ENCODE data around the gene SLC9A9. TPM values are rescaled to one million over a fixed set of nuclear protein-coding genes. Genes with fewer than 3 reads are reported as not detected.

SLC9A9 gene
- total and polyA plus RNA-seq, 10 of the 15 experiments (the other 5 are each of a cell fraction or from before 2014, with no cell fraction given): 3.5 to 14.2 (median 9.3) TPM

DNA sequence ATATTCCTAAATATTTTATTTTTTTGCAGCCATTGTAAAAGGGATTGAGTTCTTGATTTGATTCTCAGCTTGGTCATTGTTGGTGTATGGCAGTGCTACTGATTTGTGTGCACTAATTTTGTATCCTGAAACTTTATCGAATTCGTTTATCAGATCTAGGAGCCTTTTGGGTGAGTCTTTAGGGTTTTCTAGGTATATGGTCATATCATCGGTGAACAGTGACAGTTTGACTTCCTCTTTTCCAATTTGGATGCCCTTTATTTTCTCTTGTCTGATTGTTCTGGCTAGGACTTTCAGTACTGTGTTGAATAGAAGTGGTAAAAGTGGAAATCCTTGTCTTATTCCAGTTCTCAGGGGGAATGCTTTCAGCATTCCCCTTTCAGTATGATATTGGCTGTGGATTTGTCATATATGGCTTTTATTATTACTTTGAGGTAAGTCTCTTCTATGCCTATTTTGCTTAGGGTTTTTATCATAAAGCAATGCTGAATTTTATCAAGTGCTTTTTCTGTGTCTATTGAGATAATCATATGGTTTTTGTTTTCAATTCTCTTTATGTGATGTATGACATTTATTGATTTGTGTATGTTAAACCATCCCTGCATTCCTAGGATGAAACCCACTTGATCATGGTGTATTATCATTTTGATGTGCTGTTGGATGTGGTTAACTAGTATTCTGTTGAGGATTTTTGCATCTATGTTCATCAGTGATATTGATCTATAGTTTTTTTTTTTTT, 11.4 kb upstream of the SLC9A9 start:
- TF ChIP-seq EGR1 (IDR thresholded peaks at IDR 0.05; ENCODE audit: borderline replicate concordance in 1 of 2, low read depth in 2 of 2, low read length in 2 of 2) (no peak), SPI1 (IDR thresholded peaks at IDR 0.05; ENCODE audit: borderline replicate concordance, insufficient read depth, low read depth, low read length) (peak; percentile 55; the same call in 1 of the 2 replicates)
- Histone ChIP-seq H2AFZ (ENCODE audit: control insufficient read depth, low read depth, low read length) (no peak overlapping the region), H3K9me3 (replicated peaks; ENCODE audit: control insufficient read depth, insufficient read depth, low read length) (no peaks in the 10 kb centered on the region; the same call in 2 of the 3 replicates), H3K4me3 (no peak overlapping the region), H3K4me2 (ENCODE audit: control insufficient read depth, insufficient read depth) (no peak overlapping the region), H3K9ac (ENCODE audit: control insufficient read depth, insufficient read depth, low read length) (no peak overlapping the region), H3K36me3 (ENCODE audit: control insufficient read depth in 2 of 2, insufficient read depth in 2 of 2, low read length in 1 of 2) (no peaks in the 10 kb centered on the region), H3K4me1 (ENCODE audit: control insufficient read depth, insufficient read depth, low read length) (no peaks in the 10 kb centered on the region), H3K79me2 (ENCODE audit: control insufficient read depth, insufficient read depth, low read length) (no peaks in the 10 kb centered on the region), H4K20me1 (ENCODE audit: control insufficient read depth, insufficient read depth) (no peaks in the 10 kb centered on the region), H3K27ac (ENCODE audit: control insufficient read depth, insufficient read depth) (no peak overlapping the region), H3K27me3 (replicated peaks in 1 of 2; ENCODE audit: control insufficient read depth in 2 of 2, insufficient read depth in 2 of 2, low read length in 1 of 2) (no peaks in the 10 kb centered on the region)
- in situ Hi-C loops (cut with MboI): no loop called here
- ChIA-PET CTCF (interaction anchor here (1.5 kb wide), 1 partner anchor 10 kb away, joined by 6 read pairs; no protein-coding TSS in a partner anchor), POLR2A (no interaction called here), SMC1A (ENCODE audit: uncharacterized antibody, unreplicated experiment) (no interaction called here), RAD21 (ENCODE audit: unreplicated experiment) (no interaction called here)
- no peak for DNase-seq (ENCODE audit: low read depth, low spot score)
- intact Hi-C loops (cut with micrococcal nuclease; ENCODE audit: unreplicated experiment): no loop called here
- WGBS (ENCODE audit: insufficient coverage, insufficient replicate concordance, low lambda C conversion rate, missing lambda C conversion rate): 62% methylated on average over 3 of the region's 3 CpGs
- BruUV-seq (replicated peaks): no TSS peak
- ATAC-seq: no peak
- FAIRE-seq: no peak

DNA sequence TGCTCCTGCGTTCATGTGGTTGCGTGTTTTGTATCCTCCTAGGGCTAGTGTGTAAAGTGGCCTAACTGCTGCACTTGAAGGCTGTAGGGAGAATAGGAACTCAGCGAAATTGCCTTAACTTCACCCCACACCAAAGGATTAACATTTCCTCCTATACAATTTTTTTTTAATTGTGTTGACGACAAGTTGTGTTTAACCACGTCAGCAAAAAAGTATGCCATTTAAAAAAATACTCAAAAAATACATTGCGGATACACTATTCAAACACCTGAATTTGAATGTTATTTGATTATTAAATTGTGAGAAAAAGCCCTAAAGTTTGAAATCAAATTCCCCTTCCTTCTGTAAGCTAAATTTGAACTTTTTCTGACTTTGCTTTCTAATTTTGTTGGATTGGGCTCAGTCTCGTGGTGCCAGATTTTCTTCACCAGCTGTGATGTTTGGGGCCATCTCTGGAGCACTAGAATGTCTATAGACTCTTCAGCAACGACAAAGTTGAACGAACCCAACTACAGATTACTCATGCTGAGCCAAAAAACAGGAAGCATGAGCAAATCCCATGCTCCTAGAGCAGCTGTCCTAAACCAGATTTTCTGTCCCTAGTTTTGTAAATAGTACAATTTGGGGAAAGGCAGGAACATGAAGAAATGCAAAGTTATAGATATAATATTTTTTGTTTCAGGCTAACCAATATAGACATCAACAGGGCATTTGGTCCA, 8.1 kb upstream of the SLC9A9 start:
- Histone ChIP-seq H3K27me3 (replicated peaks in 1 of 2; ENCODE audit: control insufficient read depth in 2 of 2, insufficient read depth in 2 of 2, low read length in 1 of 2) (no peaks in the 10 kb centered on the region), H3K9me3 (replicated peaks; ENCODE audit: control insufficient read depth, insufficient read depth, low read length) (no peaks in the 10 kb centered on the region; the same call in 2 of the 3 replicates), H3K27ac (ENCODE audit: control insufficient read depth, insufficient read depth) (no peak overlapping the region), H2AFZ (ENCODE audit: control insufficient read depth, low read depth, low read length) (no peak overlapping the region), H4K20me1 (ENCODE audit: control insufficient read depth, insufficient read depth) (no peaks in the 10 kb centered on the region), H3K79me2 (ENCODE audit: control insufficient read depth, insufficient read depth, low read length) (no peaks in the 10 kb centered on the region), H3K9ac (ENCODE audit: control insufficient read depth, insufficient read depth, low read length) (no peak overlapping the region), H3K36me3 (ENCODE audit: control insufficient read depth in 2 of 2, insufficient read depth in 2 of 2, low read length in 1 of 2) (no peaks in the 10 kb centered on the region), H3K4me2 (ENCODE audit: control insufficient read depth, insufficient read depth) (no peak overlapping the region), H3K4me3 (no peak overlapping the region), H3K4me1 (ENCODE audit: control insufficient read depth, insufficient read depth, low read length) (peaks cover 3% of the 10 kb centered on the region; the same call in 1 of the 2 replicates)
- POLR2A ChIA-PET: no interaction called here
- CTCF ChIA-PET: interaction anchor here (0.6 kb wide), 1 partner anchor 883 kb away, joined by 4 read pairs; no protein-coding TSS in a partner anchor
- WGBS (ENCODE audit: insufficient coverage, insufficient replicate concordance, low lambda C conversion rate, missing lambda C conversion rate): 64% methylated on average over 9 of the region's 9 CpGs
- SMC1A ChIA-PET (ENCODE audit: uncharacterized antibody, unreplicated experiment): no interaction called here
- in situ Hi-C loops (cut with MboI): no loop called here
- intact Hi-C loops (cut with micrococcal nuclease; ENCODE audit: unreplicated experiment): no loop called here
- RAD21 ChIA-PET (ENCODE audit: unreplicated experiment): no interaction called here
- DNase-seq (ENCODE audit: low read depth, low spot score) (no peak), FAIRE-seq (no peak), ATAC-seq (no peak)
- TF ChIP-seq, protein P1, sequence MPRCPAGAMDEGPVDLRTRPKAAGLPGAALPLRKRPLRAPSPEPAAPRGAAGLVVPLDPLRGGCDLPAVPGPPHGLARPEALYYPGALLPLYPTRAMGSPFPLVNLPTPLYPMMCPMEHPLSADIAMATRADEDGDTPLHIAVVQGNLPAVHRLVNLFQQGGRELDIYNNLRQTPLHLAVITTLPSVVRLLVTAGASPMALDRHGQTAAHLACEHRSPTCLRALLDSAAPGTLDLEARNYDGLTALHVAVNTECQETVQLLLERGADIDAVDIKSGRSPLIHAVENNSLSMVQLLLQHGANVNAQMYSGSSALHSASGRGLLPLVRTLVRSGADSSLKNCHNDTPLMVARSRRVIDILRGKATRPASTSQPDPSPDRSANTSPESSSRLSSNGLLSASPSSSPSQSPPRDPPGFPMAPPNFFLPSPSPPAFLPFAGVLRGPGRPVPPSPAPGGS (IDR thresholded peaks at IDR 0.05; ENCODE audit: borderline replicate concordance, insufficient read depth, low read depth, low read length, poor library complexity, severe bottlenecking): peak; percentile 37
- no peak for TF ChIP-seq POU2F2 (IDR thresholded peaks at IDR 0.05; ENCODE audit: borderline replicate concordance, low read depth, low read length)
- no TSS peak for BruUV-seq (replicated peaks)
